SK-N-SH (cell line): Measurements from ENCODE around the gene WNT9B. TPM values are rescaled to one million over a fixed set of nuclear protein-coding genes. Genes with fewer than 3 reads are reported as not detected.

Experiments
- CTCF ChIA-PET: fragments of 300-600, 350-600 bp; formaldehyde crosslinking; extraction: SDS; loops from one replicate; lab custom pipeline; 2021; lab: Yijun Ruan, JAX
- POLR2A ChIA-PET: fragments of 350-600 bp; sonication (Branson Sonifier 250); formaldehyde crosslinking; extraction: SDS; loops from one replicate; lab custom pipeline; 2020; ENCODE audit warnings: antibody characterized with exemption, inconsistent platforms; lab: Yijun Ruan, JAX
- DNase-seq: peaks from one replicate; pipeline ENCODE4 v3.0.0; 2012
- H2AFZ ChIP-seq: fragments of 200-600 bp; sonication (generic); 2 replicates; pipeline ENCODE4 v1.8.1; 2016; ENCODE audit warnings: antibody characterized with exemption, mild to moderate bottlenecking, low read depth
- H3F3A ChIP-seq: fragments of 200-600 bp; sonication (generic); replicated peaks from 2 replicates; pipeline ENCODE3; 2016; ENCODE audit warnings: antibody characterized with exemption, mild to moderate bottlenecking; ENCODE audit not compliant: insufficient read depth
- H3K27ac ChIP-seq, 2 experiments: fragments of 200-500 bp in 1 of 2; fragments of 200-600 bp in 1 of 2; sonication (Bioruptor generic) in 1 of 2; sonication (generic), shearing (Covaris generic) in 1 of 2; 2 replicates each; pipeline versions ENCODE4 v1.5.1 to v1.6.1; 2014 to 2016; ENCODE audit warnings: low read depth in 2 of 2, inconsistent platforms in 1 of 2, low read length in 1 of 2, mild to moderate bottlenecking in 1 of 2, mixed read lengths in 1 of 2
- H3K27me3 ChIP-seq: fragments of 200-600 bp; sonication (generic), shearing (Covaris generic); 2 replicates; pipeline ENCODE4 v1.6.1; 2016; ENCODE audit warnings: mixed run types; ENCODE audit not compliant: insufficient read depth
- H3K36me3 ChIP-seq, 2 experiments: fragments of 200-500 bp in 1 of 2; fragments of 200-600 bp in 1 of 2; sonication (Bioruptor generic) in 1 of 2; sonication (generic) in 1 of 2; replicated peaks in 1 of 2; 2 replicates each; pipeline versions ENCODE3 to v1.5.1; 2014 to 2016; ENCODE audit warnings: low read length in 1 of 2, mild to moderate bottlenecking in 1 of 2; ENCODE audit not compliant: insufficient read depth in 2 of 2, control insufficient read depth in 1 of 2
- H3K4me1 ChIP-seq, 2 experiments: fragments of 200-500 bp in 1 of 2; fragments of 200-600 bp in 1 of 2; sonication (Bioruptor generic) in 1 of 2; sonication (generic), shearing (Covaris generic) in 1 of 2; 2 replicates each; pipeline versions ENCODE4 v1.5.1 to v1.6.1; 2014 to 2016; ENCODE audit warnings: low read depth in 1 of 2, low read length in 1 of 2, mixed run types in 1 of 2; ENCODE audit not compliant: insufficient read depth in 2 of 2, control insufficient read depth in 1 of 2
- H3K4me2 ChIP-seq: fragments of 200-600 bp; sonication (generic), shearing (Covaris generic); 2 replicates; pipeline ENCODE4 v1.6.1; 2017; ENCODE audit warnings: mixed run types
- H3K4me3 ChIP-seq, 2 experiments: fragments of 200-500 bp in 1 of 2; fragments of 200-600 bp in 1 of 2; sonication (Bioruptor generic) in 1 of 2; sonication (generic), shearing (Covaris generic) in 1 of 2; 2 replicates each; pipeline versions ENCODE4 v1.5.1 to v1.8.1; 2014 to 2016; ENCODE audit warnings: low read depth in 2 of 2, inconsistent platforms in 1 of 2, low read length in 1 of 2, mild to moderate bottlenecking in 1 of 2, mixed read lengths in 1 of 2, moderate library complexity in 1 of 2
- H3K79me2 ChIP-seq: fragments of 200-600 bp; sonication (generic); 2 replicates; pipeline ENCODE4 v1.8.1; 2017; ENCODE audit warnings: mild to moderate bottlenecking; ENCODE audit not compliant: insufficient read depth
- H3K9ac ChIP-seq: fragments of 200-600 bp; sonication (generic); 2 replicates; pipeline ENCODE4 v1.6.1; 2017; ENCODE audit warnings: mixed run types
- H3K9me2 ChIP-seq: fragments of 200-600 bp; sonication (generic); 2 replicates; pipeline ENCODE4 v1.6.1; 2017; ENCODE audit warnings: mixed run types
- H3K9me3 ChIP-seq: fragments of 200-600 bp; sonication (generic); 2 replicates; pipeline ENCODE4 v1.6.1; 2017; ENCODE audit warnings: mixed run types, mild to moderate bottlenecking, moderate library complexity
- H4K20me1 ChIP-seq: fragments of 200-600 bp; sonication (generic); 2 replicates; pipeline ENCODE4 v1.6.1; 2017; ENCODE audit warnings: mild to moderate bottlenecking, mixed run types; ENCODE audit not compliant: insufficient read depth
- CHD2 ChIP-seq: fragments of 150-350 bp; IDR thresholded peaks from 2 replicates; pipeline ENCODE4 v1.6.1; 2018; ENCODE audit warnings: low read length; ENCODE audit not compliant: partially characterized antibody
- FOXJ3 ChIP-seq: sonication (generic); formaldehyde crosslinking; IDR thresholded peaks from 2 replicates; pipeline ENCODE4 v1.5.1; 2020; ENCODE audit warnings: mild to moderate bottlenecking, missing genetic modification reagents
- NFIC ChIP-seq: IDR thresholded peaks from 2 replicates; pipeline ENCODE4 v1.4.0; 2012; ENCODE audit warnings: borderline replicate concordance
- POLR2AphosphoS5 ChIP-seq: IDR thresholded peaks from 2 replicates; pipeline ENCODE4 v1.6.1; 2012; ENCODE audit warnings: low read depth, low read length
- RAD21 ChIP-seq: IDR thresholded peaks from 2 replicates; pipeline ENCODE4 v1.6.1; 2012; ENCODE audit warnings: mild to moderate bottlenecking, low read length
- RCOR1 ChIP-seq: fragments of 150-350 bp; IDR thresholded peaks from 2 replicates; pipeline ENCODE4 v1.6.1; 2017; ENCODE audit warnings: antibody characterized with exemption, low read length
- TAF1 ChIP-seq: IDR thresholded peaks from 2 replicates; pipeline ENCODE4 v1.6.1; 2012; ENCODE audit warnings: low read depth, mild to moderate bottlenecking, low read length, moderate library complexity, borderline replicate concordance
- TCF12 ChIP-seq: IDR thresholded peaks from 2 replicates; pipeline ENCODE4 v1.4.0; 2012
- YY1 ChIP-seq: IDR thresholded peaks from 2 replicates; pipeline ENCODE4 v1.4.0; 2012; ENCODE audit warnings: low read depth, mild to moderate bottlenecking
- WGBS: methylation state at CpG from one replicate; pipeline ENCODE4 v1.1.6; 2017; ENCODE audit warnings: low lambda C conversion rate; 5-methylcytosine and 5-hydroxymethylcytosine counted together
- polyA plus RNA-seq, 3 experiments: library from polyadenylated mRNA; depleted of rRNA; stranded (reverse); fragments of >200 nt; gene quantifications; 2 replicates each; pipeline ENCODE4 v1.2.3, GENCODE V29; 2012
- small RNA-seq, 7 experiments: library from RNA; depleted of rRNA; stranded (forward); fragments of <200 nt; gene quantifications; one replicate each; pipeline ENCODE3, GENCODE V24; 2012
- TF ChIP-seq, protein P1 (sequence below): fragments of 150-350 bp; IDR thresholded peaks from 2 replicates; pipeline ENCODE4 v1.6.1; 2016; ENCODE audit warnings: mild to moderate bottlenecking, low read depth, low read length
- TF ChIP-seq, protein P2 (sequence below): fragments of 200-600 bp; sonication (generic); IDR thresholded peaks from 2 replicates; pipeline ENCODE4 v1.6.1; 2017; ENCODE audit warnings: antibody characterized with exemption, mild to moderate bottlenecking, moderate library complexity
- TF ChIP-seq, protein P3 (sequence below): IDR thresholded peaks from 2 replicates; pipeline ENCODE4 v1.4.0; 2012; ENCODE audit warnings: low read depth, borderline replicate concordance
- TF ChIP-seq, protein P4 (sequence below): IDR thresholded peaks from 2 replicates; pipeline ENCODE4 v1.4.0; 2012; ENCODE audit warnings: low read depth

The WNT9B gene
- polyA plus RNA-seq, 1 of the 3 experiments (the other 2 are of a cell fraction) = not detected

DNA sequence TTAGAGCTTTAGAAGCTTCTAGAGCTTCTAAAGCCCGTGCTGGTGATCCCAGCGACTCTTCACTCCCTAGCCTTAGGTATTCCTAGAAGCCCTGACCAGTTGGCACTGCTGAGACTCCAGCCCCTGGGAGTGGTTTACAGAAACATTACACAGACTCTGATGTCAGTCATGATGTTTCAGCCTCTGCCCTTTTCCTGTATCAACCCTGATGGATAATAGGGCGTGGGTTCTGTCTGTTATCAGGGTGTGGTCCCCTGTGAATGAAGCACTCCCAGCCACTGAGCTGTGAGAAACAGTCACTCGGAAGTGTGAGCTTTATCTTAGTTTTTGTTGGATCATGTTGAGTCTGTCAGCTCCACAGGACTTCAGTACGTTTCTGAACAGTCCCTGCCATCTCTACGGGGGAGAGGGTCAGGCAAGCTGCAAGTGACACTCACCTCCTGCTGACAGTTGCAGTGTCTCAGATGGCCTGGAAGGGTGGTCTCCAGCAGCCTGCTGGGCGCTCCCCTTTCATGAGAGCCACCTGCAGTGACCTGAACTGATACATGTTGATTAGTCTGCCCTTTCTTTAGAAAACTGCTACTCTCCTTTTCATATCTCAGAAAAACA, 84.4 kb downstream of the WNT9B start:
- H4K20me1 ChIP-seq = peaks cover 7% of the 10 kb centered on the region; the same call in 1 of the 2 replicates
- CTCF ChIA-PET = interaction anchor here (0.9 kb wide), 2 partner anchors 94 to 100 kb away, joined by 3 to 5 read pairs; no protein-coding TSS in a partner anchor
- no peak overlapping the region for H3K9ac ChIP-seq
- peaks cover 14% of the 10 kb centered on the region for H3F3A ChIP-seq
- DNase-seq = no peak
- POLR2A ChIA-PET = no interaction called here
- no peaks in the 10 kb centered on the region for H3K9me3 ChIP-seq
- H3K4me1 ChIP-seq = peaks cover 0 to 5% of the 10 kb centered on the region in 2 experiments; a peak in 1 of 4 replicates
- TF ChIP-seq RAD21 = no peak
- TF ChIP-seq, protein P1, sequence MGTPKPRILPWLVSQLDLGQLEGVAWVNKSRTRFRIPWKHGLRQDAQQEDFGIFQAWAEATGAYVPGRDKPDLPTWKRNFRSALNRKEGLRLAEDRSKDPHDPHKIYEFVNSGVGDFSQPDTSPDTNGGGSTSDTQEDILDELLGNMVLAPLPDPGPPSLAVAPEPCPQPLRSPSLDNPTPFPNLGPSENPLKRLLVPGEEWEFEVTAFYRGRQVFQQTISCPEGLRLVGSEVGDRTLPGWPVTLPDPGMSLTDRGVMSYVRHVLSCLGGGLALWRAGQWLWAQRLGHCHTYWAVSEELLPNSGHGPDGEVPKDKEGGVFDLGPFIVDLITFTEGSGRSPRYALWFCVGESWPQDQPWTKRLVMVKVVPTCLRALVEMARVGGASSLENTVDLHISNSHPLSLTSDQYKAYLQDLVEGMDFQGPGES = no peak
- TF ChIP-seq TAF1 = no peak
- TF ChIP-seq, protein P2, sequence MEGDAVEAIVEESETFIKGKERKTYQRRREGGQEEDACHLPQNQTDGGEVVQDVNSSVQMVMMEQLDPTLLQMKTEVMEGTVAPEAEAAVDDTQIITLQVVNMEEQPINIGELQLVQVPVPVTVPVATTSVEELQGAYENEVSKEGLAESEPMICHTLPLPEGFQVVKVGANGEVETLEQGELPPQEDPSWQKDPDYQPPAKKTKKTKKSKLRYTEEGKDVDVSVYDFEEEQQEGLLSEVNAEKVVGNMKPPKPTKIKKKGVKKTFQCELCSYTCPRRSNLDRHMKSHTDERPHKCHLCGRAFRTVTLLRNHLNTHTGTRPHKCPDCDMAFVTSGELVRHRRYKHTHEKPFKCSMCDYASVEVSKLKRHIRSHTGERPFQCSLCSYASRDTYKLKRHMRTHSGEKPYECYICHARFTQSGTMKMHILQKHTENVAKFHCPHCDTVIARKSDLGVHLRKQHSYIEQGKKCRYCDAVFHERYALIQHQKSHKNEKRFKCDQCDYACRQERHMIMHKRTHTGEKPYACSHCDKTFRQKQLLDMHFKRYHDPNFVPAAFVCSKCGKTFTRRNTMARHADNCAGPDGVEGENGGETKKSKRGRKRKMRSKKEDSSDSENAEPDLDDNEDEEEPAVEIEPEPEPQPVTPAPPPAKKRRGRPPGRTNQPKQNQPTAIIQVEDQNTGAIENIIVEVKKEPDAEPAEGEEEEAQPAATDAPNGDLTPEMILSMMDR = no peak
- TF ChIP-seq NFIC = no peak
- TF ChIP-seq FOXJ3 (CRISPR knock-in tag) = no peak
- TF ChIP-seq, protein P3, sequence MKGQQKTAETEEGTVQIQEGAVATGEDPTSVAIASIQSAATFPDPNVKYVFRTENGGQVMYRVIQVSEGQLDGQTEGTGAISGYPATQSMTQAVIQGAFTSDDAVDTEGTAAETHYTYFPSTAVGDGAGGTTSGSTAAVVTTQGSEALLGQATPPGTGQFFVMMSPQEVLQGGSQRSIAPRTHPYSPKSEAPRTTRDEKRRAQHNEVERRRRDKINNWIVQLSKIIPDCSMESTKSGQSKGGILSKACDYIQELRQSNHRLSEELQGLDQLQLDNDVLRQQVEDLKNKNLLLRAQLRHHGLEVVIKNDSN = no peak
- TF ChIP-seq, protein P4, sequence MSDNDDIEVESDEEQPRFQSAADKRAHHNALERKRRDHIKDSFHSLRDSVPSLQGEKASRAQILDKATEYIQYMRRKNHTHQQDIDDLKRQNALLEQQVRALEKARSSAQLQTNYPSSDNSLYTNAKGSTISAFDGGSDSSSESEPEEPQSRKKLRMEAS = no peak
- no peak for TF ChIP-seq YY1
- no peak for TF ChIP-seq TCF12
- no peak for TF ChIP-seq CHD2
- no peak for TF ChIP-seq POLR2AphosphoS5
- no peak for TF ChIP-seq RCOR1
- TF ChIP-seq, all 33 proteins: peak for 0
- Histone ChIP-seq H3K9me2 (no peaks in the 10 kb centered on the region), H3K4me3 (no peak overlapping the region), H3K27ac (no peak overlapping the region), H3K27me3 (no peaks in the 10 kb centered on the region), H3K36me3 (peaks cover 79 to 100% of the 10 kb centered on the region in 2 experiments), H2AFZ (no peak overlapping the region), H3K79me2 (peaks cover 19% of the 10 kb centered on the region; the same call in 1 of the 2 replicates), H3K4me2 (no peak overlapping the region)
- WGBS = 95% methylated on average over 7 of the region's 7 CpGs

Small RNAs within 50 kb of the gene (small RNA-seq; reads per million reads assigned to genes)
- gene RNU6ATAC3P = 0 to 0.40 (median 0) reads per million in 7 experiments

Other genes starting within 250 kb of the WNT9B start
- gene WNT3, start 32.9 kb upstream of the WNT9B start, polyA plus RNA-seq (2012; rRNA removed) = 5.3 and 7.6 TPM in 2 replicates
- gene GOSR2, start 71.6 kb downstream of the WNT9B start, polyA plus RNA-seq (2012; rRNA removed) = 74.2 and 105 TPM in 2 replicates
- not detected in 2 replicates for gene RPRML, start 127.7 kb downstream of the WNT9B start, polyA plus RNA-seq (2012; rRNA removed)